Effector memory CD8-positive, alpha-beta T cell (primary cell): ENCODE measurements around the gene DNASE1L2.
"Not testable (repeated sequence)": the region's sequence is repeated elsewhere in the genome, so short reads cannot be mapped to it uniquely, and the experiment has no call there.

Experiments
- ATAC-seq: fragments of 150-1000 bp; cut with Tn5 transposase; replicated peaks from 2 replicates; pipeline ENCODE4 v1.10.0; 2021; ENCODE audit warnings: mild to moderate bottlenecking, moderate library complexity
- DNase-seq, 3 experiments: peaks; one replicate each; pipeline ENCODE4 v3.0.0; 2021
- H3K27ac Mint-ChIP-seq, 2 donors: one replicate each; pipeline ENCODE4 v1.8.0; 2022; ENCODE audit warnings: mild to moderate bottlenecking in 2 of 2, mixed read lengths in 2 of 2, moderate library complexity in 2 of 2
- H3K27me3 Mint-ChIP-seq, 2 donors: one replicate each; pipeline ENCODE4 v1.8.0; 2022; ENCODE audit warnings: mixed read lengths in 2 of 2
- H3K36me3 Mint-ChIP-seq: one replicate; pipeline ENCODE4 v1.8.0; 2022; ENCODE audit warnings: mild to moderate bottlenecking, moderate library complexity, mixed read lengths; ENCODE audit not compliant: insufficient read depth
- H3K4me1 Mint-ChIP-seq, 2 donors: one replicate each; pipeline ENCODE4 v1.8.0; 2022; ENCODE audit warnings: low read depth in 2 of 2, mixed read lengths in 2 of 2
- H3K4me3 Mint-ChIP-seq, 2 donors: one replicate each; pipeline ENCODE4 v1.8.0; 2022; ENCODE audit warnings: mild to moderate bottlenecking in 2 of 2, mixed read lengths in 2 of 2, moderate library complexity in 2 of 2
- H3K9me3 Mint-ChIP-seq, 2 donors: one replicate each; pipeline ENCODE4 v1.8.0; 2022; ENCODE audit warnings: mixed read lengths in 2 of 2

The DNASE1L2 gene

GRCh38 chr16:2243781-2244180 lies 7.5 kb downstream of the DNASE1L2 start:
- ATAC-seq (no peak), DNase-seq (no peak)
- peak overlapping the region in 1 of 2 donors; percentile 57 for H3K27ac Mint-ChIP-seq
- H3K36me3 Mint-ChIP-seq = peaks cover 4% of the 10 kb centered on the region
- H3K4me1 Mint-ChIP-seq = no peaks in the 10 kb centered on the region
- no peaks in the 10 kb centered on the region for H3K9me3 Mint-ChIP-seq
- no peaks in the 10 kb centered on the region for H3K27me3 Mint-ChIP-seq
- no peak overlapping the region for H3K4me3 Mint-ChIP-seq

- Mint-ChIP-seq H3K27ac (peak overlapping the region in 1 of 2 donors; percentile 57), H3K36me3 (peaks cover 4% of the 10 kb centered on the region), H3K4me3 (no peak overlapping the region), H3K4me1 (no peaks in the 10 kb centered on the region), H3K9me3 (no peaks in the 10 kb centered on the region), H3K27me3 (no peaks in the 10 kb centered on the region)
- no peak for ATAC-seq
- DNase-seq = no peak
Measured at GRCh38 chr16:2244301-2244700, 8.1 kb downstream of the DNASE1L2 start.

GRCh38 chr16:2244926-2245795 lies 8.9 kb downstream of the DNASE1L2 start:
- Mint-ChIP-seq H3K27me3 (no peaks in the 10 kb centered on the region), H3K4me1 (no peaks in the 10 kb centered on the region), H3K36me3 (peaks cover 8% of the 10 kb centered on the region), H3K27ac (no peak overlapping the region), H3K4me3 (no peak overlapping the region), H3K9me3 (no peaks in the 10 kb centered on the region)
- ATAC-seq = no peak
- DNase-seq = no peak

- H3K4me1 Mint-ChIP-seq = peaks cover 2 to 4% of the 10 kb centered on the region in 2 donors
- ATAC-seq (no peak), DNase-seq (no peak)
- no peak overlapping the region for H3K27ac Mint-ChIP-seq
- peaks cover 17% of the 10 kb centered on the region for H3K36me3 Mint-ChIP-seq
- no peaks in the 10 kb centered on the region for H3K9me3 Mint-ChIP-seq
- no peaks in the 10 kb centered on the region for H3K27me3 Mint-ChIP-seq
- H3K4me3 Mint-ChIP-seq = no peak overlapping the region
Measured at GRCh38 chr16:2246301-2246885, 10.1 kb downstream of the DNASE1L2 start.

- H3K4me1 Mint-ChIP-seq = peaks cover 2 to 4% of the 10 kb centered on the region in 2 donors
- peak overlapping the region; percentile 91 to 92 for H3K27ac Mint-ChIP-seq
- ATAC-seq (peak; percentile 27), DNase-seq (peak; percentile 28 to 37 (median 31))
- H3K9me3 Mint-ChIP-seq = no peaks in the 10 kb centered on the region
- peaks cover 57% of the 10 kb centered on the region for H3K36me3 Mint-ChIP-seq
- H3K4me3 Mint-ChIP-seq = peak overlapping the region; percentile 87 to 88
- H3K27me3 Mint-ChIP-seq = no peaks in the 10 kb centered on the region
Measured at GRCh38 chr16:2250652-2251295, 14.5 kb downstream of the DNASE1L2 start.

GRCh38 chr16:2251296-2252111 lies 15.3 kb downstream of the DNASE1L2 start, which contains the start of gene ECI1:
Gene ECI1 (minus strand): TSS chr16:2251587. CDS start chr16:2251566, 21 bp downstream.
- peaks cover 2 to 4% of the 10 kb centered on the region in 2 donors for H3K4me1 Mint-ChIP-seq
- no peaks in the 10 kb centered on the region for H3K9me3 Mint-ChIP-seq
- H3K36me3 Mint-ChIP-seq = peaks cover 64% of the 10 kb centered on the region
- peak; percentile 84 for ATAC-seq
- H3K27me3 Mint-ChIP-seq = no peaks in the 10 kb centered on the region
- DNase-seq = peak; percentile 61 to 74 (median 67)
- H3K4me3 Mint-ChIP-seq = peak within 1 kb of the TSS; percentile 87 to 88
- peak within 1 kb of the TSS; percentile 91 to 92 for H3K27ac Mint-ChIP-seq

GRCh38 chr16:2252806-2253148 lies 16.5 kb downstream of the DNASE1L2 start:
- H3K27ac Mint-ChIP-seq = peak overlapping the region; percentile 49 to 75
- peaks cover 2 to 4% of the 10 kb centered on the region in 2 donors for H3K4me1 Mint-ChIP-seq

GRCh38 chr16:2253293-2253692 lies 17.0 kb downstream of the DNASE1L2 start:
- no peak for DNase-seq
- H3K9me3 Mint-ChIP-seq = no peaks in the 10 kb centered on the region
- no peak overlapping the region for H3K4me3 Mint-ChIP-seq
- peaks cover 82% of the 10 kb centered on the region for H3K36me3 Mint-ChIP-seq
- no peaks in the 10 kb centered on the region for H3K27me3 Mint-ChIP-seq
- ATAC-seq = no peak
- peaks cover 2 to 4% of the 10 kb centered on the region in 2 donors for H3K4me1 Mint-ChIP-seq
- H3K27ac Mint-ChIP-seq = peak overlapping the region; percentile 49 to 75

More at GRCh38 chr16:2252806-2253148, 16.5 kb downstream of the DNASE1L2 start:
- no peak for DNase-seq
- no peaks in the 10 kb centered on the region for H3K9me3 Mint-ChIP-seq
- H3K4me3 Mint-ChIP-seq = peak overlapping the region in 1 of 2 donors; percentile 88
- no peaks in the 10 kb centered on the region for H3K27me3 Mint-ChIP-seq
- ATAC-seq = no peak
- H3K36me3 Mint-ChIP-seq = peaks cover 77% of the 10 kb centered on the region

GRCh38 chr16:2256531-2257140 lies 20.4 kb downstream of the DNASE1L2 start:
- ATAC-seq = no peak
- no peaks in the 10 kb centered on the region for H3K27me3 Mint-ChIP-seq
- H3K4me1 Mint-ChIP-seq = no peaks in the 10 kb centered on the region
- peak overlapping the region in 1 of 2 donors; percentile 65 for H3K27ac Mint-ChIP-seq
- no peak overlapping the region for H3K4me3 Mint-ChIP-seq
- no peaks in the 10 kb centered on the region for H3K9me3 Mint-ChIP-seq
- DNase-seq = no peak
- peaks cover 100% of the 10 kb centered on the region for H3K36me3 Mint-ChIP-seq

GRCh38 chr16:2257726-2258125 lies 21.5 kb downstream of the DNASE1L2 start:
- DNase-seq (no peak), ATAC-seq (no peak)
- Mint-ChIP-seq H3K36me3 (peaks cover 100% of the 10 kb centered on the region), H3K4me1 (no peaks in the 10 kb centered on the region), H3K4me3 (no peak overlapping the region), H3K9me3 (no peaks in the 10 kb centered on the region), H3K27me3 (no peaks in the 10 kb centered on the region), H3K27ac (no peak overlapping the region)

- not testable (repeated sequence) for H3K27ac Mint-ChIP-seq
- peaks cover 100% of the 10 kb centered on the region for H3K36me3 Mint-ChIP-seq
Measured at GRCh38 chr16:2258530-2258929, 22.3 kb downstream of the DNASE1L2 start.

GRCh38 chr16:2260250-2260649 lies 24.0 kb downstream of the DNASE1L2 start:
- ATAC-seq (no peak), DNase-seq (no peak)
- peaks cover 99% of the 10 kb centered on the region for H3K36me3 Mint-ChIP-seq
- no peak overlapping the region for H3K4me3 Mint-ChIP-seq
- H3K4me1 Mint-ChIP-seq = peaks cover 5 to 8% of the 10 kb centered on the region in 2 donors
- H3K9me3 Mint-ChIP-seq = no peaks in the 10 kb centered on the region
- no peak overlapping the region for H3K27ac Mint-ChIP-seq
- H3K27me3 Mint-ChIP-seq = no peaks in the 10 kb centered on the region

More at GRCh38 chr16:2258530-2258929, 22.3 kb downstream of the DNASE1L2 start:
- not testable (repeated sequence) for H3K4me3 Mint-ChIP-seq, ATAC-seq, DNase-seq, H3K4me1 Mint-ChIP-seq, H3K9me3 Mint-ChIP-seq, H3K27me3 Mint-ChIP-seq
